Neutrophil (primary cell): ENCODE data around the gene NR2F1-AS1.

Experiments used
- H3K27ac ChIP-seq: fragments of 200-600 bp; sonication (generic); 2 replicates; pipeline ENCODE4 v1.5.1; 2016; ENCODE audit warnings: mild to moderate bottlenecking, moderate library complexity
- H3K27me3 ChIP-seq: fragments of 200-600 bp; sonication (generic); 2 replicates; pipeline ENCODE4 v1.6.0; 2016; ENCODE audit warnings: mild to moderate bottlenecking
- H3K36me3 ChIP-seq: fragments of 200-600 bp; sonication (generic); 2 replicates; pipeline ENCODE4 v1.5.1; 2017
- H3K4me1 ChIP-seq, 2 experiments: fragments of 200-600 bp in 1 of 2; sonication (generic) in 1 of 2; 1 replicate in 1 of 2; 2 replicates in 1 of 2; pipeline versions ENCODE4 v1.5.1 to v1.6.1; 2013 to 2016; ENCODE audit warnings: low read depth in 1 of 2, low read length in 1 of 2, mild to moderate bottlenecking in 1 of 2, moderate library complexity in 1 of 2; ENCODE audit not compliant: control insufficient read depth in 1 of 2, insufficient read depth in 1 of 2
- H3K4me3 ChIP-seq, 2 experiments: fragments of 200-600 bp in 1 of 2; sonication (generic) in 1 of 2; 1 replicate in 1 of 2; 2 replicates in 1 of 2; pipeline ENCODE4 v1.5.1; 2013 to 2016; ENCODE audit warnings: low read depth in 1 of 2, low read length in 1 of 2, mild to moderate bottlenecking in 1 of 2, moderate library complexity in 1 of 2
- H3K9me3 ChIP-seq: fragments of 200-600 bp; sonication (generic); 2 replicates; pipeline ENCODE4 v1.5.1; 2016
- TF ChIP-seq, protein P1 (sequence below): fragments of 200-600 bp; sonication (generic); IDR thresholded peaks from 2 replicates; pipeline ENCODE4 v1.5.1; 2016; ENCODE audit warnings: antibody characterized with exemption

NR2F1-AS1 gene

DNA sequence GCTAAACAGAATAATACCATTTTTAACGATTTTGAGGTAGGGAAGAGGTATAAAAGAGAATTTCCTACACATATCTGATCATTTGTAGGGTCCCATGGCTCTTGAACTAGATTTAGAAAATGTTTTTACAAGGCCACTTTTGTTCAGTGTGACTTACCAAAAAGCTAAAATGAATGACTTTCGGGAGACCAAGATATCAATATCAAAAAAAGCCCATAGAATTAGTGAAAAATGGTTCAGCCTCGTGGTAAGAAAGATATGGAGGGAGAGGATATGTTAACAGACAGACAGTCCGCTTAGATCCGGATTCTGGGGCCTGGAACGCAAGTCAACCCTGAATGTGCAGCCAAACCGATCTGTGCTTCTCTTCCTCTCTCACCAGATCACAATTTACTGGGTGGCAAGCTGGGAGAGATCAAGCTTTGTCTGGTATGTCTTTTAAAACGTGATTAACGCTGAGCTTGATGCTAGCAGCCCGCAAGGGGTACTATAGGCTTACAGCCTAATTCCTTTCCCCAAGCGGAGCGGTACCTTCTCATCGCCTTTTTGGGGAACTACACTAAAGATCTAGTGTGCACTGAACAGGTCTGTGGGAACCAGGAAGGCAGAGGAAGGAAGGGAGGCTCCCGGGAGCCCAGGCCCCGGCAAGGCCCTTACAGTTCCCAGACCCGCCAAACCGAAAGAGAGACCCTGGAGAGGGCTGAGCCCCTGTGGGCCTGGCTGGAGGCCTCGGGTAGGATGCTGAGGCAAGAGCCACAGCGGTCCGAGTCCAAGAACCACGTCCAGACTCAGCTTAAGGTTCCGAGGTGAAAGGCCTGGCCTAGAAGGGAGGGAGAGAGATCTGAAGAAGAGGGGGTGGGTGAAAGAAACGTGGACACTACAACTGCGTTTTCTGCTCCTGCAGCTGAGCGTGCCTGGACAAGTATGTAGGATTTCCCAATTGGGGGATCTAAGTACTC, 2.9 kb downstream of the NR2F1-AS1 start:
- peaks cover 100% of the 10 kb centered on the region for H3K27me3 ChIP-seq

DNA sequence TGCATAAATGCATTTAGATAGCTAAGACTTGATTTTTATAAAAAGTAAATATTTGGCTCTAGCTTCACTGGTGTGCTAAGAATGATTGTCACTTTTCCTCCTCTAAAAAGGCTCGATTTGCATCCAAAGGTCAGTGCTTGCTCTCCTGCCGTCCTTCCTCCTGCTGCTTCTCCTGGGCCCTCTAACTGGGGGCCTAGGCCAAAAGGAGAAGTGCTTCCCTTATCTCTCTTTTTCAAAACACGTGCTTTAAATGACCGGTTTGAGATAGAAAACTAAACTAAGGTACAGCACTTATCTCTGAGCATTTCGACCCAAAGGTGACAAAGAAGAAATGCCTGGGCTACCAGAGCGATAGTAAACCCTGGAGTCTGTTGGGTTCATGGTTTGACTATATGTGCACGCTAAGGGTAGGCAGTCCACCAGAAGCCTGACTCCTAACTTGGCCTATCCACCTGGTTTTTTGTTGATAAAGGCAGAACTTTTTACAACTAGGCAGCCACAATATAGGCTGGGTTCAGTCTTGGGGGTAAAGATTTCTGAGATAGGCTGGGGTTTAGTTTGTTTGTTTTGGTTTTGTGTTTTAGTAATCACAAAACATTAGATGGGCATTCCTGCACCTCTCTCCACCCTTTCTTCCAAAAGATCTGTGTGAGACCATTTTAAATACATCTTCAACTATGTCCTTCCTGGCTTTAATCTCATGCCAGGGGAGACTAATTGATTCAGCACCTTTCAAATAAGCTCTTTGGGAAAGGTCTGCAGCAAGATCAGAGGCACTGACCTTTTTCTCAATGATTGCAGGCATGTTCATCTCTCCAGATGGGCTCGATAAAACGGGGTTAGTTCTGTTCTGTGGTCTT, 3.8 kb downstream of the NR2F1-AS1 start:
- Histone ChIP-seq H3K4me1 (peaks cover 24 to 26% of the 10 kb centered on the region in 2 experiments), H3K27me3 (peaks cover 100% of the 10 kb centered on the region), H3K9me3 (no peaks in the 10 kb centered on the region), H3K4me3 (no peak overlapping the region), H3K27ac (no peak overlapping the region), H3K36me3 (no peaks in the 10 kb centered on the region)
- TF ChIP-seq, protein P1, sequence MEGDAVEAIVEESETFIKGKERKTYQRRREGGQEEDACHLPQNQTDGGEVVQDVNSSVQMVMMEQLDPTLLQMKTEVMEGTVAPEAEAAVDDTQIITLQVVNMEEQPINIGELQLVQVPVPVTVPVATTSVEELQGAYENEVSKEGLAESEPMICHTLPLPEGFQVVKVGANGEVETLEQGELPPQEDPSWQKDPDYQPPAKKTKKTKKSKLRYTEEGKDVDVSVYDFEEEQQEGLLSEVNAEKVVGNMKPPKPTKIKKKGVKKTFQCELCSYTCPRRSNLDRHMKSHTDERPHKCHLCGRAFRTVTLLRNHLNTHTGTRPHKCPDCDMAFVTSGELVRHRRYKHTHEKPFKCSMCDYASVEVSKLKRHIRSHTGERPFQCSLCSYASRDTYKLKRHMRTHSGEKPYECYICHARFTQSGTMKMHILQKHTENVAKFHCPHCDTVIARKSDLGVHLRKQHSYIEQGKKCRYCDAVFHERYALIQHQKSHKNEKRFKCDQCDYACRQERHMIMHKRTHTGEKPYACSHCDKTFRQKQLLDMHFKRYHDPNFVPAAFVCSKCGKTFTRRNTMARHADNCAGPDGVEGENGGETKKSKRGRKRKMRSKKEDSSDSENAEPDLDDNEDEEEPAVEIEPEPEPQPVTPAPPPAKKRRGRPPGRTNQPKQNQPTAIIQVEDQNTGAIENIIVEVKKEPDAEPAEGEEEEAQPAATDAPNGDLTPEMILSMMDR, result no peak

More for the DNA sequence above, 2.9 kb downstream of the NR2F1-AS1 start:
- Histone ChIP-seq H3K4me1 (peaks cover 28 to 33% of the 10 kb centered on the region in 2 experiments), H3K4me3 (no peak overlapping the region), H3K27ac (no peak overlapping the region), H3K36me3 (no peaks in the 10 kb centered on the region), H3K9me3 (no peaks in the 10 kb centered on the region)
- TF ChIP-seq, protein P1, result no peak

DNA sequence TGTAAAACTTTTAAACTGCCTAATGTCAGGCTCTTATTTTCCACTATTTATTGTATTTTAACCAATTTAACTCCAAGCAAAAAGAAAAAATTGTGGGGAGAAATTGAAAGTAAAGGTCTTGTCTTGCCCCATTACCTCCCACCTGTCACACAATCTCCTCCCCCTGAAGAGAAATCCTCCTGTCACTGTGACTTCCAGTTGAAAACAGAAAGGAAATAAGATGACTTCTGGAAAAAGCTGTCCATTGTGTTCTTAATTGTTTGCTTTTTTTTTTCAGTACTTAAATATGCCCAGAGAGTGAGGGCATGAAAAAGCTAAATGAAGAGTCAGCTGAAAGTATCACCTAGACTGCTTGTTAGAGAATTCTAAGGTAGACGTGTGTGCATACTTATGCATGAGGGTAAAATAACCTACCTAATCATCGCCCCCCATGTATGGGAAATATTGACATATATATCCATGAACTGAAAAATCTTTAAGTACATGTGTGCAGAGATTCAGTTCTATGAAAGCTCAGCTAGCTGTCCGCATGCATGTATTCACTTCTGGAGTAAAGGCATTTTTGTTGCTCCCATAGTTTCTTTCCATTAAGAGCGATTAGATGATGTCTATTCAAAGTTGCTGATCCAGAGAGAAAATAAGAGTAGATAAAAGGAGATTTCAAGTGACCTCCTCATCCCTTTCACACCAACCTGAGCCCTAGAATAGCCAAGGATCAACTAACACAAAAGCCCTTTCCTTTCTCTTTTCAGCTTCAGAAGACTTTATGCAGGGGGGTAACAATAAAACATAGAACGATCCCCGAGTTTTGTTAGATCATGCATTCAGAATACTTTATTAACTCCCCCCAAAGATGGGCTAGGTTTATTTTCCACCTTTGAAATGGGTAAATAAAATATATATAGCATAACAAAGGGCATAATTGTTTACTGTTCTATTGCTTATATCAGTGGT, 5.3 kb downstream of the NR2F1-AS1 start:
- H3K27me3 ChIP-seq, result peaks cover 100% of the 10 kb centered on the region
- H3K9me3 ChIP-seq, result no peaks in the 10 kb centered on the region
- peaks cover 20 to 25% of the 10 kb centered on the region in 2 experiments for H3K4me1 ChIP-seq
- no peak overlapping the region for H3K4me3 ChIP-seq
- H3K27ac ChIP-seq, result no peak overlapping the region
- TF ChIP-seq, protein P1, result no peak
- no peaks in the 10 kb centered on the region for H3K36me3 ChIP-seq

DNA sequence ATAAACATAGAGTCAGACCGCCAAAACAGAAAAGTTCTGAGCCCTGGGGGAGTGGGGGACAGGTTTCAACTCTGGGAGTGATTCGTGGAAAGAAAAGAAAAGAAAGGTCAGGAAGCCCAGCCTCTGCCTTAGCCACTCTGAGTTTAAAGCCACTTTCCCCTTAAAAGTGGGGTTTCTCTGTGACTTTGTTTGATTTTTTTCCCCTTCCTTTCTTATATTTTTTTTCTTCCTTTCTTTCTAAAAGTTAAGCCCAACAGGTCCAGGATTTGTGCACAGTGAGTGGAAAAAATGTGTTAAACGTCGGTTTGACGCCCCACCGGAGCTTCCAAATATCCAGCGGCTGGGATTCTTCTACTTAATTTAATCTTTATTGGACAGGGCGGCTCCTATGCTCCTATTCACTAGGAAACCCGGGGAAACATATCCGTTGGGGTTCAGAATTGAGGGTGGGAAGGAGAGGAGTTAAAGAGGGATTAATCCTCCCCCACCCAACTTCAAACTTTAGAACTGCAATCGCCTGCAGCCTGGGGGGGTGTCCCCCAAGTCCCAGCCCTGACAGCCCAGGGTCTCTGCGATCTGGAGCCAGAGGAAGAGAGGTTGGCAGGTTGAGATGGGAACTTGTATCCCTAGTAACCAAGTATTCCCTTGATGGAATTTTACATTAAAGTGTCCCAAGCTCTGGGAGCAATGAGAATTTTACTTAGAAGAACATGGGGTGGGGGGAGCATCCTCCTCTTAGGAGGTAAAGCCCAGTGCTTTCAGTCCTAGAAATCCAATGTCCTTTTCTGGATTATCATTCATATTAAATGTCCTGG, 6.3 kb downstream of the NR2F1-AS1 start:
- no peaks in the 10 kb centered on the region for H3K36me3 ChIP-seq
- peaks cover 12 to 22% of the 10 kb centered on the region in 2 experiments for H3K4me1 ChIP-seq
- H3K27me3 ChIP-seq, result peaks cover 100% of the 10 kb centered on the region
- H3K4me3 ChIP-seq, result no peak overlapping the region
- no peak overlapping the region for H3K27ac ChIP-seq
- TF ChIP-seq, protein P1, result no peak
- no peaks in the 10 kb centered on the region for H3K9me3 ChIP-seq
